CD4-positive, alpha-beta T cell (primary cell): ENCODE data around the gene SLAMF1. TPM values are rescaled to one million over a fixed set of nuclear protein-coding genes. Genes with fewer than 3 reads are reported as not detected.
"Not testable (repeated sequence)": the region's sequence is repeated elsewhere in the genome, so short reads cannot be mapped to it uniquely, and the experiment has no call there.

Source experiments
- ATAC-seq: fragments of 200-7000 bp; cut with Tn5 transposase; one replicate; pipeline ENCODE4 v1.10.0; 2022; ENCODE audit warnings: mild to moderate bottlenecking; ENCODE audit not compliant: poor library complexity
- CTCF ChIA-PET: fragments of 350-600 bp; sonication (Branson Sonifier 250); formaldehyde crosslinking; loops from one replicate; lab custom pipeline; 2021; ENCODE audit warnings: antibody characterized with exemption, inconsistent platforms; lab: Charles Lee
- POLR2A ChIA-PET: fragments of 350-600 bp; sonication (Branson Sonifier 250); formaldehyde crosslinking; loops from one replicate; lab custom pipeline; 2021; ENCODE audit warnings: antibody characterized with exemption, inconsistent platforms; lab: Charles Lee
- DNase-seq, 14 experiments: peaks; one replicate each; pipeline ENCODE4 v3.0.0-alpha.2; 2013 to 2020; ENCODE audit warnings: mixed read lengths in 2 of 14
- H3K27ac ChIP-seq, 2 donors: one replicate each; pipeline versions ENCODE4 v1.5.1 to v1.7.0; 2013; ENCODE audit warnings: low read length in 2 of 2, low read depth in 1 of 2, mild to moderate bottlenecking in 1 of 2
- H3K27me3 ChIP-seq, 2 experiments: 1 replicate in 1 of 2; 2 replicates in 1 of 2; pipeline versions ENCODE4 v1.6.1 to v1.7.0; 2013; ENCODE audit warnings: low read length in 2 of 2, control low read depth in 1 of 2, mild to moderate bottlenecking in 1 of 2, moderate library complexity in 1 of 2; ENCODE audit not compliant: insufficient read depth in 2 of 2, control insufficient read depth in 1 of 2
- H3K36me3 ChIP-seq: one replicate; pipeline ENCODE4 v1.6.1; 2013; ENCODE audit warnings: low read length, control low read depth; ENCODE audit not compliant: insufficient read depth
- H3K4me1 ChIP-seq: one replicate; pipeline ENCODE4 v1.6.1; 2013; ENCODE audit warnings: low read length, control low read depth; ENCODE audit not compliant: insufficient read depth
- H3K4me3 ChIP-seq: one replicate; pipeline ENCODE4 v1.5.1; 2013; ENCODE audit warnings: mild to moderate bottlenecking, low read length, moderate library complexity
- H3K9me3 ChIP-seq, 2 experiments: 1 replicate in 1 of 2; 2 replicates in 1 of 2; pipeline versions ENCODE4 v1.6.1 to v1.7.0; 2013; ENCODE audit warnings: low read length in 2 of 2, mild to moderate bottlenecking in 2 of 2, control low read depth in 1 of 2, moderate library complexity in 1 of 2; ENCODE audit not compliant: control insufficient read depth in 1 of 2, insufficient read depth in 1 of 2
- H3K27ac Mint-ChIP-seq: one replicate; pipeline ENCODE4 v1.8.0; 2020; ENCODE audit warnings: mixed read lengths
- H3K27me3 Mint-ChIP-seq: one replicate; pipeline ENCODE4 v1.8.0; 2021; ENCODE audit warnings: mixed read lengths
- H3K36me3 Mint-ChIP-seq: one replicate; pipeline ENCODE4 v1.8.0; 2021; ENCODE audit warnings: low read depth, mixed read lengths
- H3K4me1 Mint-ChIP-seq: one replicate; pipeline ENCODE4 v1.8.0; 2021; ENCODE audit warnings: low read depth, mixed read lengths
- H3K4me3 Mint-ChIP-seq: one replicate; pipeline ENCODE4 v1.8.0; 2020; ENCODE audit warnings: mild to moderate bottlenecking, mixed read lengths
- H3K9me3 Mint-ChIP-seq: one replicate; pipeline ENCODE4 v1.8.0; 2020; ENCODE audit warnings: mixed read lengths
- intact Hi-C, 2 experiments: fragments of 100-400 bp; cut with DNase I in 1 of 2; cut with micrococcal nuclease in 1 of 2; formaldehyde crosslinking; loops; one replicate each; pipeline versions ENCODE4 v1.15.1 to v1.9.0; 2023 to 2025; cut with DNase I, micrococcal nuclease
- total RNA-seq, 174 experiments: library from RNA in 2 of 174; stranded (reverse) in 2 of 174; gene quantifications; one replicate each; pipeline ENCODE4 v1.2.3 and lab custom pipeline; 2021 to 2026
- TF ChIP-seq, protein P1 (sequence below): fragments of 200-600 bp; IDR thresholded peaks from one replicate; pipeline ENCODE4 v1.8.0; 2022; ENCODE audit warnings: antibody characterized with exemption, mild to moderate bottlenecking

SLAMF1 gene
- total RNA-seq, 2 experiments from 2014 or later: 39.4 to 39.8 TPM

DNA sequence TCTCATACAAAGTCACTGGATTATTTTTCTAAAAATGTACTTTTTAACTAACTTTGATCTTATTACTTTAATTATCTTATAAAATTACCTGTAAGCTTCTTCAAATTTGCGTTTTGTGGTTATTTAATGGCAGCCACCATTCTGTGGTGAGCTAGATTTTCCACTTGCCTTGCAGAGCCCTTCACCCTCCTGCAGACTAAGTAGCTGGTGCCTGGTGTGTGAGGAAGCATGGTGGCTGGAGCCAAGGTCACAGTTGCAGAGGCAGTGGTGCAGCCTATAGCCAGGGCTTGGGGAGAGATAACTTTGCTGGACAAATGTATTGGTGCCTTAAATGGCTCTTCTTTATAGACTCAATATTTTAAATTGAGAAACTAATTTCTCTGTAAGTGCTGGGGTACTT is 56.4 kb downstream of the SLAMF1 start:
- Histone ChIP-seq H3K4me3 (no peak overlapping the region), H3K27me3 (no peaks in the 10 kb centered on the region), H3K9me3 (no peaks in the 10 kb centered on the region), H3K36me3 (no peaks in the 10 kb centered on the region), H3K27ac (no peak overlapping the region), H3K4me1 (peaks cover 3% of the 10 kb centered on the region)
- Mint-ChIP-seq H3K27ac (no peak overlapping the region), H3K4me3 (no peak overlapping the region), H3K27me3 (no peaks in the 10 kb centered on the region), H3K4me1 (peaks cover 12% of the 10 kb centered on the region), H3K9me3 (peaks cover 2% of the 10 kb centered on the region), H3K36me3 (peaks cover 6% of the 10 kb centered on the region)
- CTCF ChIA-PET: interaction anchor here (0.5 to 1.2 kb wide), 2 partner anchors 44 to 217 kb away, joined by 3 read pairs; no protein-coding TSS in a partner anchor
- no peak for ATAC-seq
- TF ChIP-seq, protein P1, sequence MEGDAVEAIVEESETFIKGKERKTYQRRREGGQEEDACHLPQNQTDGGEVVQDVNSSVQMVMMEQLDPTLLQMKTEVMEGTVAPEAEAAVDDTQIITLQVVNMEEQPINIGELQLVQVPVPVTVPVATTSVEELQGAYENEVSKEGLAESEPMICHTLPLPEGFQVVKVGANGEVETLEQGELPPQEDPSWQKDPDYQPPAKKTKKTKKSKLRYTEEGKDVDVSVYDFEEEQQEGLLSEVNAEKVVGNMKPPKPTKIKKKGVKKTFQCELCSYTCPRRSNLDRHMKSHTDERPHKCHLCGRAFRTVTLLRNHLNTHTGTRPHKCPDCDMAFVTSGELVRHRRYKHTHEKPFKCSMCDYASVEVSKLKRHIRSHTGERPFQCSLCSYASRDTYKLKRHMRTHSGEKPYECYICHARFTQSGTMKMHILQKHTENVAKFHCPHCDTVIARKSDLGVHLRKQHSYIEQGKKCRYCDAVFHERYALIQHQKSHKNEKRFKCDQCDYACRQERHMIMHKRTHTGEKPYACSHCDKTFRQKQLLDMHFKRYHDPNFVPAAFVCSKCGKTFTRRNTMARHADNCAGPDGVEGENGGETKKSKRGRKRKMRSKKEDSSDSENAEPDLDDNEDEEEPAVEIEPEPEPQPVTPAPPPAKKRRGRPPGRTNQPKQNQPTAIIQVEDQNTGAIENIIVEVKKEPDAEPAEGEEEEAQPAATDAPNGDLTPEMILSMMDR: no peak
- POLR2A ChIA-PET: interaction anchor here (1.1 kb wide), 1 partner anchor 13 kb away, joined by 3 read pairs; no protein-coding TSS in a partner anchor
- intact Hi-C loops: no loop called here
- DNase-seq: no peak

GRCh38 chr1:160588468-160588867 is 58.4 kb downstream of the SLAMF1 start:
- intact Hi-C loops: loop anchor here in 1 of 2 experiments (5.0 kb wide), 1 partner anchor 36 kb away; no protein-coding TSS in a partner anchor
- ChIA-PET CTCF (no interaction called here), POLR2A (interaction anchor here (0.7 kb wide), 1 partner anchor 20 kb away, joined by 3 read pairs; no protein-coding TSS in a partner anchor)
- Histone ChIP-seq H3K36me3 (no peaks in the 10 kb centered on the region), H3K9me3 (no peaks in the 10 kb centered on the region), H3K27me3 (no peaks in the 10 kb centered on the region), H3K4me1 (peaks cover 3% of the 10 kb centered on the region), H3K4me3 (no peak overlapping the region), H3K27ac (no peak overlapping the region)
- H3K36me3 Mint-ChIP-seq: peaks cover 6% of the 10 kb centered on the region
- TF ChIP-seq, protein P1: no peak
- H3K4me1 Mint-ChIP-seq: peaks cover 32% of the 10 kb centered on the region
- H3K27ac Mint-ChIP-seq: no peak overlapping the region
- H3K4me3 Mint-ChIP-seq: no peak overlapping the region
- H3K27me3 Mint-ChIP-seq: no peaks in the 10 kb centered on the region
- H3K9me3 Mint-ChIP-seq: peaks cover 2% of the 10 kb centered on the region
- ATAC-seq (no peak), DNase-seq (no peak)

DNA sequence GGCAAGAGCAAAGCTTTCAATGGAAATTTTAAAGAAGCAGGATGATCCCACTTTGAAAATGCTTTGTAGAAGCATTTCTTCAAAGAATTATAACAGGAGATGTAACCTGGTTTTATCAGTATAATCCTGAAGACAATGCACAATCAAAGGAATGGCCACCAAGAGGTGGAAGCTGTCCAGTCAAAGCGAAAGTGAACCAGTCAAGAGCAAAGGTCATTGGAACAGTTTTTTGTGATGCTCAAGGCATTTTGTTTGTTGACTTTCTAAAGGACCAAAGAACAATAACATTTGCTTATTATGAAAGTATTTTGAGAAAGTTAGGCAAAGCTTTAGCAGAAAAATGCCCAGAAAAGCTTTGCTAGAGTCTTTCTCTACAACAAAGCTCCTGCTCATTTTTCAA is 62.1 kb downstream of the SLAMF1 start:
- H3K4me1 Mint-ChIP-seq: peaks cover 64% of the 10 kb centered on the region
- TF ChIP-seq, protein P1: no peak
- no peak overlapping the region for H3K4me3 ChIP-seq

DNA sequence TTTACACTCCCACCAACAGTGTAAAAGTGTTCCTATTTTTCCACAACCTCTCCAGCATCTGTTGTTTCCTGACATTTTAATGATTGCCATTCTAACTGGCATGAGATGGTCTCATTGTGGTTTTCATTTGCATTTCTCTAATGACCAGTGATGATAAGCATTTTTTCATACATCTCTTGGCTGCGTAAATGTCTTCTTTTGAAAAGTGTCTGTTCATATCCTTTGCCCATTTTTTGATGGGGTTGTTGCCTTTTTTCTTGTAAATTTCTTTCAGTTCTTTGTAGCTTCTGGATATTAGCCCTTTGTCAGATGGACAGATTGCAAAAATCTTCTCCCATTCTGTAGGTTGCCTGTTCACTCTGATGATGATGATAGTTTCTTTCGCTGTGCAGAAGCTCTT is 63.9 kb downstream of the SLAMF1 start:
- POLR2A ChIA-PET: interaction anchor here (0.6 kb wide), 1 partner anchor 100 kb away, joined by 3 read pairs; no protein-coding TSS in a partner anchor
- ATAC-seq, DNase-seq, intact Hi-C loops, H3K27ac ChIP-seq, H3K27me3 Mint-ChIP-seq, H3K9me3 Mint-ChIP-seq, H3K27me3 ChIP-seq, H3K36me3 ChIP-seq, H3K9me3 ChIP-seq, H3K4me3 ChIP-seq, H3K4me3 Mint-ChIP-seq: not testable (repeated sequence)
- CTCF ChIA-PET: interaction anchor here (2.6 kb wide), 1 partner anchor 11 kb away, joined by 5 read pairs; no protein-coding TSS in a partner anchor
- H3K4me1 ChIP-seq: peaks cover 18% of the 10 kb centered on the region
- peak overlapping the region; percentile 57 for H3K27ac Mint-ChIP-seq
- peaks cover 75% of the 10 kb centered on the region for H3K4me1 Mint-ChIP-seq
- peaks cover 13% of the 10 kb centered on the region for H3K36me3 Mint-ChIP-seq

More for the DNA sequence above, 62.1 kb downstream of the SLAMF1 start:
- H3K27me3 ChIP-seq: no peaks in the 10 kb centered on the region
- POLR2A ChIA-PET: interaction anchor here (0.8 to 2.2 kb wide), 5 partner anchors 8 to 63 kb away, joined by 3 to 12 read pairs (median 6); no protein-coding TSS in a partner anchor
- no peaks in the 10 kb centered on the region for H3K9me3 ChIP-seq
- ATAC-seq: no peak
- H3K4me1 ChIP-seq: peaks cover 18% of the 10 kb centered on the region
- intact Hi-C loops: loop anchor here in 1 of 2 experiments (5.0 kb wide), 1 partner anchor 32 kb away; no protein-coding TSS in a partner anchor
- Mint-ChIP-seq H3K27me3 (no peaks in the 10 kb centered on the region), H3K36me3 (no peaks in the 10 kb centered on the region), H3K27ac (no peak overlapping the region), H3K9me3 (peaks cover 3% of the 10 kb centered on the region), H3K4me3 (peak overlapping the region; percentile 2)
- CTCF ChIA-PET: interaction anchor here (1.2 to 2.6 kb wide), 3 partner anchors 9 to 28 kb away, joined by 3 to 5 read pairs (median 3); no protein-coding TSS in a partner anchor
- no peak for DNase-seq
- no peak overlapping the region for H3K27ac ChIP-seq
- no peaks in the 10 kb centered on the region for H3K36me3 ChIP-seq
